Thoracic aorta endothelial cell (primary cell): ENCODE measurements around the gene PRKACA. TPM values are rescaled to one million over a fixed set of nuclear protein-coding genes. Genes with fewer than 3 reads are reported as not detected.

ENCODE experiments used
- total RNA-seq: library from RNA; depleted of rRNA; stranded (reverse); fragments of >200 nt; gene quantifications from 2 replicates; pipeline ENCODE4 v1.2.3, GENCODE V29; 2012

Gene PRKACA
- total RNA-seq: 43.4 and 61.5 TPM in 2 replicates

GRCh38 chr19:14117668-14118164 lies at the start of gene PRKACA:
TSS of gene PRKACA (minus strand) at chr19:14117762. CDS start at chr19:14117547, 215 bp downstream.

DNA sequence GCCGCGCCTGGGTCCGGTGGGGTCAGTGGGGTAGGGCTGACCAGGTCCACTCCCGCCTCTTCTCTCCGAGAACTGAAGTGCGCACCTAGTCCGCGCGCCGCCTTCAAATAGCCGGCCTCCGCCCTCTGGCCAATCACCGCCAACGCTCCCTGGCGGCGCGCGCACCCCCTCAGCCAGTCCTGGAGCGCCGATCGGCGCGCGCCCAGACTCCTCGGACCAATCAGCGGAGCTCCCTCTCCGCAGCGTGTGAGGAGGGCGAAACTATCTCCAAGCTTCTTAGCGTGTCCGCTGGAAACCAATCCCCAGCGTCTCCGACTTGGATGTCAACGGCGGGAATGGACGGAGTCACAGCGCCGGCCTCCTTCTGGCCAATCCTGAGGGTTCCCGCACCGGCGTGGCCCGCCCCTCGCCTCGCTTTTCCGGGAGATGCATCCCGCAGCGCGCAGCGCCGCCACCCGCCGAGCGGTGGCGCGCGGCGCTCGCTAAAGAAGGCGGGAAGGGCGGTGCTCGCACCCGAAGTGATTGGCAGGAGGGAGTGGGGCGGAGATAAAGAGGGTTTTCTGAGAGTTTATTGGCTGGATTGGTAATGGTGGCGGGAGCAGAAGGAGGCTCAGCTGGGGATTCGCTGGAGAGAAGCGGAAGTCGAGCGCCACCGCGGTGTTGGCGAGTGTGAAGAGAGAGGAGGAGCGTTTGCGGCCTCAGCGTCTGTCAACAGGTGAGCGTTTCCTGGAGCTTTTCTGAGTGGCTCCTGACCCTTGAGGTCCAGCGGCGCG lies 19.1 kb upstream of the PRKACA start, which contains the start of gene ASF1B:
ASF1B (minus strand) TSS at position 81 of the 773 bp plus-strand sequence. CDS start 133 bp downstream, outside the sequence.

DNA sequence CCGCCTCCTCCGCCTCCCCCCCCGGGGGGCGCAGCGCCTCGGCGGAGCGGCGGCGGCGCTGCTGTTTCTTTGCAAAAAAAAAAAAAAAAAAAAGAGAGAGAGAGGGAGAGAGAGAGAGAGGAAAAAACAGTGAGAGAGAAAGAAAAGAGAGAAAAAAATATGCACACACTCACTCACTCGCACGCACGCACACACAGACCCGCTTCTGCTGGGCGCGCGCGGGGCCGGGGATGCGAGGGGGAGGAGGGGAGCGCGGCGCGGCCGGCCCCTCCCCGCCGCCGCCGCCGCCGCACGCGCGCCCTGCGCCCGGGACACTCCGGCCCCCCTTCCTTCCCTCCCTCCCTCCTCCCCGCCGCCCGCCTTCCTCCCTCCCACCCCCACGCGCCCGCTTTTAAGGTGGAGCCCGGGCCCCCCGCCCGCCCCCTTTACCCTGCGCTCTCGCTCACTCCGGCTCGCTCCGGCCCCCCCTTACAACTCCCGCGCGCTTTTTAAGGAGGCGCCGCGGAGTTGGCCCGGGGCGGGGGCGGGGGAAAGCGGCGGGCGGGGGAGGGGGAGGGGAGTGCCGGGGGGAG lies 27.0 kb downstream of the PRKACA start, which contains the start of gene SAMD1:
SAMD1 (minus strand) TSS at position 243 of the 572 bp plus-strand sequence.

GRCh38 chr19:14085309-14085995 lies 32.1 kb downstream of the PRKACA start, which contains the start of gene C19orf67:
TSS of gene C19orf67 (minus strand) at chr19:14085783. CDS start at chr19:14085627, 156 bp downstream.

GRCh38 chr19:14072535-14073260 lies 44.9 kb downstream of the PRKACA start, which contains the start of gene MISP3:
TSS of gene MISP3 (plus strand) at chr19:14072786. CDS start at chr19:14073310, 524 bp downstream.

DNA sequence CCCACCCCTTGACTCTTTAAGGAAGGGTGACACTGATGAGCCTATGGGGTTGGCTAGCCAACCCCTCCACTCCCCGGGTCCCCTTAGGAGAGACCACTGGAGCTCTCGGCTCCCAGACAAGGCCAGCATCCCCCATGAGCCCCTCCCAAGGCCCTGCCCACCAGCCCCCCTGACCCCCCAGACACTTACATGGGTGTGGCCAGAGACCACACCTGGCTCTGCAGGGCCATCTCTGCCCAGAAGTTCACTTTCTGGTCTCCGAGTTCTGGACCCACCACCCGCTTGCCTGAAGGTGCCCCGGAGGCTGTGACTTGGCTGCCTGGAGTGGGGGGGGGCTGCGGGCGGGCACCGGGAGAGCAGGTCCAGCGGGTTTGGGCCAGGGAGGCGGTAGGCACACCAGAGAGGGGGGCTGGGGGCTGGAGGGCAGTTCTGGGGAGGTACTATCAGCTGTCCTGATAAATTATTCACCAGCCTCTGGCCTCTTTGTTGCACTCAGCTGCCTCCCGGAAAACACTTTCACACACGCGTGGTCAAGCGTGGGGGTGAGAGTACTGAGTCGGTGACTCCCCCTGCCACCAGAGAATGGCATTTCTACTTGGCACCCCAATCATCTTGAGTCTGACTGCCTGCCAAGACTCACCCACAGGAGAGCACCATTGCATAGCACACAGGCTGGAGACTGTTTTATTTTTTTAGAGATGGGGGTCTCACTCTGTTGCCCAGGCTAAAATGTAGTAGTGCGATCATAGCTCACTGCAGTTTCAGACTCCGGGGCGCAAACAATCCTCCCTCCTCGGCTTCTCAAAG lies 55.6 kb downstream of the PRKACA start, which contains the start of gene PALM3:
PALM3 (minus strand) TSS at position 326 of the 807 bp plus-strand sequence; CDS start at position 230, 96 bp downstream.

Other genes starting within 250 kb of the PRKACA start
- not detected in 2 replicates for gene NANOS3, start 240.6 kb downstream of the PRKACA start, total RNA-seq
- gene BRME1, start 211.6 kb downstream of the PRKACA start, total RNA-seq: 0.50 and 0.53 TPM in 2 replicates
- 15.7 and 18.5 TPM in 2 replicates for gene CC2D1A, start 211.6 kb downstream of the PRKACA start, total RNA-seq
- 0.22 and 0.53 TPM in 2 replicates for gene PODNL1, start 179.3 kb downstream of the PRKACA start, total RNA-seq
- 12.2 and 19.0 TPM in 2 replicates for gene DCAF15, start 165.3 kb downstream of the PRKACA start, total RNA-seq
- gene RFX1, start 111.4 kb downstream of the PRKACA start, total RNA-seq: 3.2 and 6.5 TPM in 2 replicates
- gene RLN3, start 89.6 kb downstream of the PRKACA start, total RNA-seq: not detected in 2 replicates
- 3.3 and 8.5 TPM in 2 replicates for gene IL27RA, start 86.0 kb downstream of the PRKACA start, total RNA-seq
- 0.22 TPM in 1 of 2 replicates, not detected in the other for gene PALM3, start 55.7 kb downstream of the PRKACA start, total RNA-seq
- 0.13 and 0.29 TPM in 2 replicates for gene MISP3, start 45.0 kb downstream of the PRKACA start, total RNA-seq
- gene C19orf67, start 32.0 kb downstream of the PRKACA start, total RNA-seq: not detected in 2 replicates
- gene SAMD1, start 27.0 kb downstream of the PRKACA start, total RNA-seq: 26.1 and 31.9 TPM in 2 replicates
- 22.9 and 31.4 TPM in 2 replicates for gene ASF1B, start 18.8 kb upstream of the PRKACA start, total RNA-seq
- gene ADGRL1, start 88.4 kb upstream of the PRKACA start, total RNA-seq: 2.1 and 2.5 TPM in 2 replicates